Adrenal gland (tissue), 5 donors: ENCODE measurements around the gene CGNL1.

Experiments
- POLR2A ChIP-seq, 2 donors: fragments of 450-650 bp; IDR thresholded peaks; one replicate each; pipeline ENCODE4 v1.6.1; 2017; ENCODE audit warnings: antibody characterized with exemption in 2 of 2, mild to moderate bottlenecking in 2 of 2, moderate library complexity in 1 of 2
- TF ChIP-seq, protein P1 (sequence below), 6 experiments: fragments of 450-650 bp in 4 of 6; fragments of 200-600 bp in 2 of 6; sonication (generic) in 1 of 6; IDR thresholded peaks; 1 replicate in 5 of 6; 2 replicates in 1 of 6; pipeline versions ENCODE4 v1.5.1 to v1.8.0; 2016 to 2021; ENCODE audit warnings: antibody characterized with exemption in 6 of 6, mild to moderate bottlenecking in 2 of 6, moderate library complexity in 1 of 6
- donor health status: DM: no; HTN: no; CAD: no.

DNA sequence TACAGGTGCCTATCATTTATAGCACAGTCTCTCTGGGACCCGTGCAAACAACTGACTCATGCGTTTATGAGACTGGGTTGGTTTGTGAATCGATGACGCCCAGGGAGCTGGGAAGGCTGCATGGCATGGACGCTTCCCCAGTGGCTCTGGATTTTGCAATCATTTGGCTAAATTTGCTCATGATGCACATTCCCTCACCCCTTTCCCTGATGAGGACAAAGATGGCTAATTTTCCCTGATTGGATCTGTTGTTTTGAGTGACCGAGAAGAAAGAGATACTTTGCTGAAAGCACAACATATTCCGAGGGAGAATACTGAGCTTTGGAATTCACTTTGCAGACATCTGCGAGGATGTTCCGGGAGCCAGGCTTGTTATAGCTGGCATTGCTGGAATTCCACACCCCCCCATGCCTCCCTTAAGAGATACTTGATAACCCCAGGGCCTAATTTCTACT lies 51.1 kb downstream of the CGNL1 start:
- TF ChIP-seq, protein P1, sequence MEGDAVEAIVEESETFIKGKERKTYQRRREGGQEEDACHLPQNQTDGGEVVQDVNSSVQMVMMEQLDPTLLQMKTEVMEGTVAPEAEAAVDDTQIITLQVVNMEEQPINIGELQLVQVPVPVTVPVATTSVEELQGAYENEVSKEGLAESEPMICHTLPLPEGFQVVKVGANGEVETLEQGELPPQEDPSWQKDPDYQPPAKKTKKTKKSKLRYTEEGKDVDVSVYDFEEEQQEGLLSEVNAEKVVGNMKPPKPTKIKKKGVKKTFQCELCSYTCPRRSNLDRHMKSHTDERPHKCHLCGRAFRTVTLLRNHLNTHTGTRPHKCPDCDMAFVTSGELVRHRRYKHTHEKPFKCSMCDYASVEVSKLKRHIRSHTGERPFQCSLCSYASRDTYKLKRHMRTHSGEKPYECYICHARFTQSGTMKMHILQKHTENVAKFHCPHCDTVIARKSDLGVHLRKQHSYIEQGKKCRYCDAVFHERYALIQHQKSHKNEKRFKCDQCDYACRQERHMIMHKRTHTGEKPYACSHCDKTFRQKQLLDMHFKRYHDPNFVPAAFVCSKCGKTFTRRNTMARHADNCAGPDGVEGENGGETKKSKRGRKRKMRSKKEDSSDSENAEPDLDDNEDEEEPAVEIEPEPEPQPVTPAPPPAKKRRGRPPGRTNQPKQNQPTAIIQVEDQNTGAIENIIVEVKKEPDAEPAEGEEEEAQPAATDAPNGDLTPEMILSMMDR (IDR thresholded peaks at IDR 0.05), result no peak
- no peak for TF ChIP-seq POLR2A (IDR thresholded peaks at IDR 0.05)
